CD4-positive, alpha-beta T cell treated with Interleukin-4 for 4 hours (primary cell): ENCODE measurements around the gene RCSD1.

Experiments
- DNase-seq: peaks from one replicate; pipeline ENCODE4 v3.0.0-alpha.2; 2020

Gene RCSD1

DNA sequence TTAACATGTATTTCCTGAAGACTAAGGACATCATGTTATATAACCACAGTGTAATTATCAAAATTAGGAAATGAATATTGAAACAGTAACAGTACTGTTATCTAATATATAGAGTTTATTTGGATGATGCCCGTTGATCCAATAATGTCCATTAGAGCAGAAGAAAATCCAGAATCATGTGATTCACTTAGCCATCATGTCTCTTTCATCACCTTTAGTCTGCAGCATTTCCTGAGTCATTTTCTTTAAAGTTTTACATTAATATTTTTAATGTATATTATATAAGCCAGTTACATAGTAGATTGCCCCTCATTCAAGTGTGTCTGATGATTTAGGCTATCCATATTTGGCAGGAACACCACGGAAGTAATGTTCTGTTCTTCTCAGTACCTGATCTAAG, 120.6 kb downstream of the RCSD1 start:
- no peak for DNase-seq

DNA sequence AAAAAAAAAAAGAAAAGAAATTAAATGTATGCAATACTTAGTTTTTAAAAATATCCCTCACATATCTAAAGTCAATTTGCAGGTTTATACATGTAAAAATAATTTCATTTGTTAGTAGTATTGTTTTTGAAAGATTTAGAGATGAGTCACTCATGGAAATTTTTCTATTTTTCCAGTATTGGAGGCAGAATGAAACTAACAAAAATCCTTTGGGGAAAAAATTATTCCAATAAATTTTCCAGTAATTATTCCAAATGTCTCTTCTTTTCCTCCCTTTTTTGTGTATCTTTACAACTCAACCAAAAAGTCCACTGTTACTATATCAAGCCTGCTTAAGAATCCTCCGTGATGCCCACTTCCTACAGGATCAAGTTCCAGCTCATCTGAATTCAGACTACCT, 121.6 kb downstream of the RCSD1 start:
- DNase-seq: no peak

- DNase-seq: no peak
Measured at GRCh38 chr1:167752219-167752985, 122.4 kb downstream of the RCSD1 start.

DNA sequence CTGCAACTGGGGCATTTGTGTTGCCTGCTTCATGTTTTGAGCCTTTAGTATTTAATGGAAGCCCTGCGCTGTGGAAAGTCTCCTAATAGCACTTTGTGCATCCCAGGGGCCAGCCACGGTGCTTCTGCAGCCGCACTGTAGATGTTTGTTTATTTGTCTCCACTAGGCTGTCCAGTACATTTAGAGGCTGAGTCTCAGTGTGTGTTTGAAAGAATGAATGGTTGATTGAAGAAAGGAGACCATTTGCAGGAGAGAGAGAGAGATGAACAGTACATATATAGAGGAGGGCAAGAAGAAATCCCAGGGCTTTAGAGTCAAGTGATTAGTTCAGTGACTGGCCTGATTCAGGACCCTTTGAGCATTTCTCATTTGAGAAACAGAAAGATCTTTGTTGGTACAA, 125.6 kb downstream of the RCSD1 start:
- no peak for DNase-seq
